GM12878 (cell line): Measurements from ENCODE around the gene FRAS1. TPM values are rescaled to one million over a fixed set of nuclear protein-coding genes. Genes with fewer than 3 reads are reported as not detected.

ENCODE experiments used
- ATAC-seq: fragments of 200-7000 bp; cut with Tn5 transposase; 3 replicates; pipeline ENCODE4 v1.9.1; 2020; ENCODE audit warnings: mild to moderate bottlenecking, moderate library complexity
- BruUV-seq: library from RNA; stranded (reverse); fragments of 400-500 nt; replicated peaks from 2 replicates; lab custom pipeline; 2021; lab: Mats Ljungman, UMichigan
- CTCF ChIA-PET: fragments of 300-600 bp; sonication (Branson Sonifier 250); formaldehyde crosslinking; extraction: SDS; loops from one replicate; lab custom pipeline; 2021; ENCODE audit warnings: inconsistent platforms; lab: Yijun Ruan, JAX
- POLR2A ChIA-PET: fragments of 350-600 bp; formaldehyde crosslinking; extraction: SDS; loops from one replicate; lab custom pipeline; 2021; ENCODE audit warnings: inconsistent platforms; lab: Charles Lee
- RAD21 ChIA-PET: fragments of 300-600 bp; sonication (Branson Sonifier 250); formaldehyde crosslinking; loops from one replicate; lab custom pipeline; 2023; ENCODE audit warnings: antibody characterized with exemption; ENCODE audit not compliant: unreplicated experiment; lab: Charles Lee
- SMC1A ChIA-PET: fragments of 300-600 bp; sonication (Branson Sonifier 250); formaldehyde crosslinking; loops from one replicate; lab custom pipeline; 2023; ENCODE audit not compliant: unreplicated experiment, uncharacterized antibody; lab: Charles Lee
- DNase-seq: peaks from one replicate; pipeline ENCODE4 v3.0.0-alpha.2; 2011; ENCODE audit warnings: low read depth, low spot score
- FAIRE-seq: peaks from 3 replicates; lab custom pipeline; 2011; peaks lifted over from hg19 to GRCh38; lab: Jason Lieb, UNC
- H2AFZ ChIP-seq: 2 replicates; pipeline ENCODE4 v1.6.0; 2011; ENCODE audit warnings: low read depth, low read length, control low read depth; ENCODE audit not compliant: control insufficient read depth
- H3K27ac ChIP-seq: 2 replicates; pipeline ENCODE4 v1.5.1; 2011; ENCODE audit warnings: control low read depth; ENCODE audit not compliant: control insufficient read depth, insufficient read depth
- H3K27me3 ChIP-seq, 2 experiments: replicated peaks in 1 of 2; 2 replicates each; pipeline versions ENCODE4 v1.6.0 to v1.6.1; 2011; ENCODE audit warnings: low read length in 1 of 2; ENCODE audit not compliant: control insufficient read depth in 2 of 2, insufficient read depth in 2 of 2
- H3K36me3 ChIP-seq, 2 experiments: 2 replicates each; pipeline ENCODE4 v1.5.1; 2011; ENCODE audit warnings: low read length in 1 of 2; ENCODE audit not compliant: control insufficient read depth in 2 of 2, insufficient read depth in 2 of 2
- H3K4me1 ChIP-seq: 2 replicates; pipeline ENCODE4 v1.6.1; 2011; ENCODE audit warnings: mild to moderate bottlenecking, low read length, moderate library complexity, mixed read lengths; ENCODE audit not compliant: control insufficient read depth, insufficient read depth
- H3K4me2 ChIP-seq: 2 replicates; pipeline ENCODE4 v1.6.0; 2011; ENCODE audit warnings: control low read depth; ENCODE audit not compliant: control insufficient read depth, insufficient read depth
- H3K4me3 ChIP-seq: fragments of 200-600 bp; sonication (generic); 2 replicates; pipeline ENCODE4 v1.5.1; 2016
- H3K79me2 ChIP-seq: 2 replicates; pipeline ENCODE4 v1.6.0; 2011; ENCODE audit warnings: low read length; ENCODE audit not compliant: control insufficient read depth, insufficient read depth
- H3K9ac ChIP-seq: 2 replicates; pipeline ENCODE4 v1.8.0; 2011; ENCODE audit warnings: low read length, control low read depth, mixed read lengths; ENCODE audit not compliant: control insufficient read depth, insufficient read depth
- H3K9me3 ChIP-seq: replicated peaks from 3 replicates; pipeline ENCODE4 v1.5.1; 2011; ENCODE audit warnings: mild to moderate bottlenecking, low read length; ENCODE audit not compliant: control insufficient read depth, insufficient read depth
- H4K20me1 ChIP-seq: 2 replicates; pipeline ENCODE4 v1.6.0; 2011; ENCODE audit not compliant: control insufficient read depth, insufficient read depth
- ATF7 ChIP-seq: fragments of 450-650 bp; IDR thresholded peaks from 2 replicates; pipeline ENCODE4 v1.6.1; 2016; ENCODE audit warnings: low read depth, mild to moderate bottlenecking
- CREB1 ChIP-seq: IDR thresholded peaks from 2 replicates; pipeline ENCODE4 v1.6.1; 2012; ENCODE audit warnings: low read depth, mild to moderate bottlenecking, inconsistent platforms
- CREM ChIP-seq: IDR thresholded peaks from 2 replicates; pipeline ENCODE4 v1.6.1; 2014; ENCODE audit warnings: antibody characterized with exemption, low read depth
- EED ChIP-seq: sonication (generic); IDR thresholded peaks from 2 replicates; pipeline ENCODE4 v1.6.1; 2016; ENCODE audit warnings: antibody characterized with exemption, low read depth
- EGR1 ChIP-seq, 2 experiments: IDR thresholded peaks; 1 replicate in 1 of 2; 2 replicates in 1 of 2; pipeline ENCODE4 v1.6.1; 2011 to 2012; ENCODE audit warnings: low read depth in 2 of 2, low read length in 2 of 2, borderline replicate concordance in 1 of 2, mild to moderate bottlenecking in 1 of 2, moderate library complexity in 1 of 2
- EZH2 ChIP-seq: IDR thresholded peaks from 2 replicates; pipeline ENCODE4 v1.6.1; 2012; ENCODE audit warnings: low read depth, mild to moderate bottlenecking, control low read depth, inconsistent platforms, low read length, borderline replicate concordance; ENCODE audit not compliant: control insufficient read depth
- FOXK2 ChIP-seq: fragments of 450-650 bp; IDR thresholded peaks from 2 replicates; pipeline ENCODE4 v1.6.1; 2017; ENCODE audit warnings: mild to moderate bottlenecking, moderate library complexity
- GATAD2B ChIP-seq: fragments of 450-650 bp; conservative IDR thresholded peaks from 2 replicates; pipeline ENCODE4 v1.6.1; 2017; ENCODE audit warnings: low read depth, mild to moderate bottlenecking, moderate library complexity
- KAT2A ChIP-seq: conservative IDR thresholded peaks from 2 replicates; pipeline ENCODE4 v1.6.1; 2011; ENCODE audit warnings: low read depth, low read length; ENCODE audit not compliant: control insufficient read depth
- KLF5 ChIP-seq: fragments of 450-650 bp; IDR thresholded peaks from 2 replicates; pipeline ENCODE4 v1.6.1; 2014; ENCODE audit warnings: mild to moderate bottlenecking; ENCODE audit not compliant: partially characterized antibody
- RAD21 ChIP-seq: IDR thresholded peaks from 2 replicates; pipeline ENCODE4 v1.6.1; 2011; ENCODE audit warnings: mild to moderate bottlenecking, low read depth, low read length, moderate library complexity; ENCODE audit not compliant: insufficient read depth
- RAD51 ChIP-seq: fragments of 450-650 bp; IDR thresholded peaks from 2 replicates; pipeline ENCODE4 v1.6.1; 2016; ENCODE audit warnings: moderate library complexity, mild to moderate bottlenecking, inconsistent platforms
- TCF12 ChIP-seq: IDR thresholded peaks from 2 replicates; pipeline ENCODE4 v1.6.1; 2011; ENCODE audit warnings: low read depth, mild to moderate bottlenecking, low read length
- ZZZ3 ChIP-seq: IDR thresholded peaks from 2 replicates; pipeline ENCODE4 v1.6.1; 2011; ENCODE audit warnings: low read depth; ENCODE audit not compliant: control insufficient read depth, insufficient read length
- WGBS: methylation state at CpG from one replicate; pipeline ENCODE4 v1.1.6; 2016; ENCODE audit warnings: low lambda C conversion rate; ENCODE audit not compliant: insufficient replicate concordance, insufficient coverage; ENCODE audit errors: missing lambda C conversion rate; 5-methylcytosine and 5-hydroxymethylcytosine counted together
- in situ Hi-C: fragments of 300-500 bp; cut with MboI; formaldehyde crosslinking; loops from 9 replicates; pipeline ENCODE4 v1.14.3; 2018; ENCODE audit warnings: mixed read lengths
- intact Hi-C: fragments of 100-400 bp; cut with micrococcal nuclease; formaldehyde crosslinking; loops from one replicate; pipeline ENCODE4 v1.14.2; 2022; ENCODE audit not compliant: unreplicated experiment
- polyA plus RNA-seq, 11 experiments: library from polyadenylated mRNA; depleted of rRNA in 4 of 11; unstranded in 6 of 11; stranded (reverse) in 5 of 11; fragments of >200 nt; fragmentation: Nextera tagmentation in 4 of 11; fragmentation: Illumina TruSeq in 1 of 11; extraction: Ambion mirVana in 4 of 11; extraction: Trizol in 1 of 11; gene quantifications; 1 replicate in 1 of 11; 2 replicates in 10 of 11; pipeline versions ENCODE4 v1.2.1 to v1.2.3, GENCODE V29; 2011 to 2016; ENCODE audit warnings: inconsistent platforms in 2 of 11, missing spikeins in 2 of 11, low read depth in 1 of 11
- total RNA-seq, 4 experiments: library from RNA; depleted of rRNA in 3 of 4; stranded (reverse); fragments of >200 nt in 3 of 4; fragmentation: Illumina TruSeq in 1 of 4; extraction: Trizol in 1 of 4; gene quantifications; 2 replicates each; pipeline versions ENCODE4 v1.2.1 to v1.2.3, GENCODE V29; 2013 to 2021
- TF ChIP-seq, protein P1 (sequence below): IDR thresholded peaks from 2 replicates; pipeline ENCODE4 v1.6.1; 2011; ENCODE audit warnings: borderline replicate concordance, low read depth, mild to moderate bottlenecking, moderate library complexity, low read length; ENCODE audit not compliant: insufficient read depth, poor library complexity, severe bottlenecking
- TF ChIP-seq, protein P2 (sequence below): fragments of 450-650 bp; formaldehyde crosslinking; IDR thresholded peaks from 2 replicates; pipeline ENCODE4 v1.4.0; 2020; ENCODE audit warnings: mild to moderate bottlenecking, moderate library complexity

Gene FRAS1
- total and polyA plus RNA-seq, 10 of the 15 experiments (the other 5 are each of a cell fraction or from before 2014, with no cell fraction given), result 0.08 to 11.7 (median 0.20) TPM

DNA sequence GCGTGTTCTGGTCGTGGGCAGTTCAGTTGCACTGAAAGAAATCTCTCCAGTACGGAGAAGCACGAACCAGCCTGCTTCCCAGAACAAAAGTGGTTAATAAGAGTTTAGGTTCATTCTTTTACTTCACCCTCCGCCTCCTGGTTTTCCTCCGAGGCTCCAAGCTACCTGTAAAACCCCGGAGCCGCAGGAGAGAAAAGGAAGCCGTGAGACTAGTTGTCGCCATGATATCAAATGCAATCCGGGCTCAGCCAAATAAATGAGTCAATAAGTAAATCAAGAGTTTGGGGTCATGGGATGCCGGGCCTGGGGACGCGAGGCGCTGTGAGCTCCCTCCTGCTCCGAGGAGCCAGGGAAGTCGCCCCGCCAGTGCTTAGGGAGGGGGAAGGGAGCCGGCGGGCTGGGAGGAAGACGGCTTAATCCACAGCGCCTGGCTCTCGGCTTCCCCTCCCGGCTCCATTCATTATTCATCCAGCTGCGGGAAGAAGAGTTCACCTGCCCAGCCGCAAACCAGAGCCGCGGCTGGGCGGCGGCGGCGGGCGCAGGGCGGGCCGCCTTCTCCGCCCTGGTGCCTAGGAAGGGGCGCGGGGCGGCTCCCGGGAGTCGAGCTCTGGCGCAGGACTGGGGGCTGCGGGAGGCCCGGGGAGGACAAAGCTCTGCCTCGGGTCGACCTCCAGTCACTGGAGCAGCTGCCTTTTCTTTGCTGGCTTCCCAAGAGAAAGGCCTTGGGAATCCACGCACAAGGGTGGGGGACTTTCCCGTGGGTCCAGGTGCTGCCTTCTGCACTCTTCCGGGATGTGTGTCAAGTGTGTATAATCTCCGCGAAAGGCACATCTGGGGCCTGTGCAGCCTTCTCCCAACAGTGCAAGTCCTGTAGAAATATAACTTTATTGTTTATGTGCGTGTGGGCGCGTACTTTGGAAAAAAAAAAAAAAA lies 1.7 kb downstream of the FRAS1 start:
- Histone ChIP-seq H3K27ac (no peak overlapping the region), H3K36me3 (no peaks in the 10 kb centered on the region), H3K9ac (no peak overlapping the region), H2AFZ (no peak overlapping the region; the same call in 1 of the 2 replicates), H3K4me2 (peak overlapping the region; percentile 93), H3K9me3 (no peaks in the 10 kb centered on the region), H3K4me1 (peaks cover 12% of the 10 kb centered on the region; the same call in 1 of the 2 replicates), H3K27me3 (peaks cover 0 to 35% of the 10 kb centered on the region in 2 experiments; a peak in 3 of 4 replicates), H4K20me1 (no peaks in the 10 kb centered on the region), H3K4me3 (peak overlapping the region; percentile 43; the same call in 1 of the 2 replicates), H3K79me2 (no peaks in the 10 kb centered on the region)
- DNase-seq (no peak), ATAC-seq (peak; percentile 5; the same call in 2 of the 3 replicates), FAIRE-seq (no peak)
- intact Hi-C loops, result loop anchor here (5.0 to 10.0 kb wide), 4 partner anchors 506 to 803 kb away; no protein-coding TSS in a partner anchor
- in situ Hi-C loops, result no loop called here
- POLR2A ChIA-PET, result interaction anchor here (0.5 to 1.4 kb wide), 5 partner anchors 13 to 367 kb away, joined by 3 to 5 read pairs (median 4); no protein-coding TSS in a partner anchor
- SMC1A ChIA-PET, result interaction anchor here (0.6 to 3.5 kb wide), 42 partner anchors 23 to 804 kb away, joined by 3 to 30 read pairs (median 4); no protein-coding TSS in a partner anchor
- RAD21 ChIA-PET, result interaction anchor here (0.7 to 3.5 kb wide), 68 partner anchors 8 to 881 kb away, joined by 3 to 30 read pairs (median 4); partner anchors contain the start of gene PAQR3
- BruUV-seq, result no TSS peak
- WGBS, result 3% methylated on average over 54 of the region's 54 CpGs
- CTCF ChIA-PET, result interaction anchor here (0.7 to 3.4 kb wide), 63 partner anchors 8 to 893 kb away, joined by 3 to 30 read pairs (median 4); no protein-coding TSS in a partner anchor
- TF ChIP-seq EED (no peak), CREM (no peak), EGR1 (IDR thresholded peaks at IDR 0.05; ENCODE audit: borderline replicate concordance in 1 of 2, low read depth in 2 of 2, low read length in 2 of 2) (no peak), CREB1 (no peak), RAD51 (no peak), RAD21 (no peak), GATAD2B (peak; percentile 60), ZZZ3 (no peak), EZH2 (peak; percentile 87; the same call in 1 of the 2 replicates), KLF5 (no peak), KAT2A (no peak), TCF12 (no peak), ATF7 (no peak), FOXK2 (no peak)
- TF ChIP-seq, protein P1, sequence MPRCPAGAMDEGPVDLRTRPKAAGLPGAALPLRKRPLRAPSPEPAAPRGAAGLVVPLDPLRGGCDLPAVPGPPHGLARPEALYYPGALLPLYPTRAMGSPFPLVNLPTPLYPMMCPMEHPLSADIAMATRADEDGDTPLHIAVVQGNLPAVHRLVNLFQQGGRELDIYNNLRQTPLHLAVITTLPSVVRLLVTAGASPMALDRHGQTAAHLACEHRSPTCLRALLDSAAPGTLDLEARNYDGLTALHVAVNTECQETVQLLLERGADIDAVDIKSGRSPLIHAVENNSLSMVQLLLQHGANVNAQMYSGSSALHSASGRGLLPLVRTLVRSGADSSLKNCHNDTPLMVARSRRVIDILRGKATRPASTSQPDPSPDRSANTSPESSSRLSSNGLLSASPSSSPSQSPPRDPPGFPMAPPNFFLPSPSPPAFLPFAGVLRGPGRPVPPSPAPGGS, result no peak
- TF ChIP-seq, protein P2, sequence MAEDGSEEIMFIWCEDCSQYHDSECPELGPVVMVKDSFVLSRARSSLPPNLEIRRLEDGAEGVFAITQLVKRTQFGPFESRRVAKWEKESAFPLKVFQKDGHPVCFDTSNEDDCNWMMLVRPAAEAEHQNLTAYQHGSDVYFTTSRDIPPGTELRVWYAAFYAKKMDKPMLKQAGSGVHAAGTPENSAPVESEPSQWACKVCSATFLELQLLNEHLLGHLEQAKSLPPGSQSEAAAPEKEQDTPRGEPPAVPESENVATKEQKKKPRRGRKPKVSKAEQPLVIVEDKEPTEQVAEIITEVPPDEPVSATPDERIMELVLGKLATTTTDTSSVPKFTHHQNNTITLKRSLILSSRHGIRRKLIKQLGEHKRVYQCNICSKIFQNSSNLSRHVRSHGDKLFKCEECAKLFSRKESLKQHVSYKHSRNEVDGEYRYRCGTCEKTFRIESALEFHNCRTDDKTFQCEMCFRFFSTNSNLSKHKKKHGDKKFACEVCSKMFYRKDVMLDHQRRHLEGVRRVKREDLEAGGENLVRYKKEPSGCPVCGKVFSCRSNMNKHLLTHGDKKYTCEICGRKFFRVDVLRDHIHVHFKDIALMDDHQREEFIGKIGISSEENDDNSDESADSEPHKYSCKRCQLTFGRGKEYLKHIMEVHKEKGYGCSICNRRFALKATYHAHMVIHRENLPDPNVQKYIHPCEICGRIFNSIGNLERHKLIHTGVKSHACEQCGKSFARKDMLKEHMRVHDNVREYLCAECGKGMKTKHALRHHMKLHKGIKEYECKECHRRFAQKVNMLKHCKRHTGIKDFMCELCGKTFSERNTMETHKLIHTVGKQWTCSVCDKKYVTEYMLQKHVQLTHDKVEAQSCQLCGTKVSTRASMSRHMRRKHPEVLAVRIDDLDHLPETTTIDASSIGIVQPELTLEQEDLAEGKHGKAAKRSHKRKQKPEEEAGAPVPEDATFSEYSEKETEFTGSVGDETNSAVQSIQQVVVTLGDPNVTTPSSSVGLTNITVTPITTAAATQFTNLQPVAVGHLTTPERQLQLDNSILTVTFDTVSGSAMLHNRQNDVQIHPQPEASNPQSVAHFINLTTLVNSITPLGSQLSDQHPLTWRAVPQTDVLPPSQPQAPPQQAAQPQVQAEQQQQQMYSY (CRISPR knock-in tag), result no peak
